Activated CD4-positive, alpha-beta T cell treated with anti-CD3 and anti-CD28 coated beads for 24 hours (primary cell): ENCODE results near the gene CDS1.
"Not testable (repeated sequence)": the region's sequence is repeated elsewhere in the genome, so short reads cannot be mapped to it uniquely, and the experiment has no call there.

Experiments
- DNase-seq, 2 donors: peaks; one replicate each; pipeline ENCODE4 v3.0.0-alpha.2; 2020; ENCODE audit warnings: low read depth in 2 of 2

The CDS1 gene

GRCh38 chr4:84673475-84674240, 90.7 kb downstream of the CDS1 start:
- no peak for DNase-seq

- no peak for DNase-seq
Measured at GRCh38 chr4:84677093-84677492, 94.2 kb downstream of the CDS1 start.

- no peak for DNase-seq
Measured at GRCh38 chr4:84677995-84678394, 95.1 kb downstream of the CDS1 start.

GRCh38 chr4:84678976-84679744, 96.2 kb downstream of the CDS1 start:
- DNase-seq: no peak

- DNase-seq: no peak
Measured at GRCh38 chr4:84680956-84681355, 98.0 kb downstream of the CDS1 start.

GRCh38 chr4:84681486-84682274, 98.8 kb downstream of the CDS1 start:
- DNase-seq: no peak

GRCh38 chr4:84682661-84683060, 99.7 kb downstream of the CDS1 start:
- not testable (repeated sequence) for DNase-seq

- no peak for DNase-seq
Measured at GRCh38 chr4:84683064-84683850, 100.3 kb downstream of the CDS1 start.

GRCh38 chr4:84684361-84684760, 101.4 kb downstream of the CDS1 start:
- DNase-seq: no peak

- no peak for DNase-seq
Measured at GRCh38 chr4:84685105-84685504, 102.2 kb downstream of the CDS1 start.

GRCh38 chr4:84688605-84689004, 105.7 kb downstream of the CDS1 start:
- no peak for DNase-seq

- no peak for DNase-seq
Measured at GRCh38 chr4:84689197-84689596, 106.3 kb downstream of the CDS1 start.

GRCh38 chr4:84690481-84690880, 107.6 kb downstream of the CDS1 start:
- DNase-seq: no peak

GRCh38 chr4:84691170-84691691, 108.3 kb downstream of the CDS1 start:
- DNase-seq: no peak

GRCh38 chr4:84691800-84692199, 108.9 kb downstream of the CDS1 start:
- DNase-seq: no peak

GRCh38 chr4:84697159-84697558, 114.2 kb downstream of the CDS1 start:
- no peak for DNase-seq

- no peak for DNase-seq
Measured at GRCh38 chr4:84697615-84698201, 114.8 kb downstream of the CDS1 start.

GRCh38 chr4:84699001-84699671, 116.2 kb downstream of the CDS1 start:
- no peak for DNase-seq
